ENCODE results near the gene DIS3L2.
"Not testable (repeated sequence)": the region's sequence is repeated elsewhere in the genome, so short reads cannot be mapped to it uniquely, and the experiment has no call there.

The DIS3L2 gene

GRCh38 chr2:232307854-232308253 is 346.3 kb downstream of the DIS3L2 start:
- DNase-seq, result no peak

GRCh38 chr2:232308986-232309385 is 347.5 kb downstream of the DIS3L2 start:
- no peak for DNase-seq

- DNase-seq, result no peak
Observed at GRCh38 chr2:232309592-232309991, 348.1 kb downstream of the DIS3L2 start.

- peak; percentile 60 for DNase-seq
Observed at GRCh38 chr2:232310121-232310520, 348.6 kb downstream of the DIS3L2 start.

GRCh38 chr2:232310696-232311095 is 349.2 kb downstream of the DIS3L2 start:
- DNase-seq, result no peak

- DNase-seq, result not testable (repeated sequence)
Observed at GRCh38 chr2:232313645-232314044, 352.1 kb downstream of the DIS3L2 start.

GRCh38 chr2:232315049-232315922 is 353.8 kb downstream of the DIS3L2 start:
- DNase-seq, result peak; percentile 78

- DNase-seq, result no peak
Observed at GRCh38 chr2:232315923-232316299, 354.4 kb downstream of the DIS3L2 start.

- DNase-seq, result no peak
Observed at GRCh38 chr2:232316461-232317330, 355.2 kb downstream of the DIS3L2 start.

GRCh38 chr2:232318169-232318855 is 356.8 kb downstream of the DIS3L2 start:
- no peak for DNase-seq

- DNase-seq, result no peak
Observed at GRCh38 chr2:232319067-232319802, 357.7 kb downstream of the DIS3L2 start.

- no peak for DNase-seq
Observed at GRCh38 chr2:232319803-232320442, 358.4 kb downstream of the DIS3L2 start.

- no peak for DNase-seq
Observed at GRCh38 chr2:232320443-232320803, 358.9 kb downstream of the DIS3L2 start.

GRCh38 chr2:232321156-232321816 is 359.8 kb downstream of the DIS3L2 start:
- peak; percentile 81 for DNase-seq

GRCh38 chr2:232321817-232322559 is 360.5 kb downstream of the DIS3L2 start:
- DNase-seq, result no peak

GRCh38 chr2:232322560-232323327 is 361.2 kb downstream of the DIS3L2 start:
- DNase-seq, result peak; percentile 52

GRCh38 chr2:232323328-232323650 is 361.8 kb downstream of the DIS3L2 start:
- no peak for DNase-seq

GRCh38 chr2:232323967-232324366 is 362.5 kb downstream of the DIS3L2 start:
- DNase-seq, result not testable (repeated sequence)

- DNase-seq, result no peak
Observed at GRCh38 chr2:232324778-232325177, 363.3 kb downstream of the DIS3L2 start.

Measured in stimulated activated CD8-positive, alpha-beta memory T cell treated with anti-CD3 and anti-CD28 coated beads, Interleukin-4, amount 100 ng/mL, for 48 hours (primary cell).